Measurements from ENCODE around the gene ANXA2. TPM values are rescaled to one million over a fixed set of nuclear protein-coding genes. Genes with fewer than 3 reads are reported as not detected.
"Not testable (repeated sequence)": the region's sequence is repeated elsewhere in the genome, so short reads cannot be mapped to it uniquely, and the experiment has no call there.

ANXA2 gene
- total RNA-seq, 1 experiment from 2014 or later, result 2,114 TPM

GRCh38 chr15:60411774-60412425 is 14.1 kb upstream of the ANXA2 start:
- POLR2A ChIA-PET (ENCODE audit: unreplicated experiment), result no interaction called here
- intact Hi-C loops (cut with micrococcal nuclease), result no loop called here
- no peak overlapping the region for H3K4me3 ChIP-seq (ENCODE audit: low read length)
- H3K36me3 ChIP-seq (ENCODE audit: low read depth, low read length), result no peaks in the 10 kb centered on the region
- H3K27ac ChIP-seq (ENCODE audit: low read length), result no peak overlapping the region
- H3K9me2 ChIP-seq (replicated peaks; ENCODE audit: low read length), result no peaks in the 10 kb centered on the region
- no peaks in the 10 kb centered on the region for H3K9me3 ChIP-seq (ENCODE audit: low read length)
- TF ChIP-seq, protein P1, sequence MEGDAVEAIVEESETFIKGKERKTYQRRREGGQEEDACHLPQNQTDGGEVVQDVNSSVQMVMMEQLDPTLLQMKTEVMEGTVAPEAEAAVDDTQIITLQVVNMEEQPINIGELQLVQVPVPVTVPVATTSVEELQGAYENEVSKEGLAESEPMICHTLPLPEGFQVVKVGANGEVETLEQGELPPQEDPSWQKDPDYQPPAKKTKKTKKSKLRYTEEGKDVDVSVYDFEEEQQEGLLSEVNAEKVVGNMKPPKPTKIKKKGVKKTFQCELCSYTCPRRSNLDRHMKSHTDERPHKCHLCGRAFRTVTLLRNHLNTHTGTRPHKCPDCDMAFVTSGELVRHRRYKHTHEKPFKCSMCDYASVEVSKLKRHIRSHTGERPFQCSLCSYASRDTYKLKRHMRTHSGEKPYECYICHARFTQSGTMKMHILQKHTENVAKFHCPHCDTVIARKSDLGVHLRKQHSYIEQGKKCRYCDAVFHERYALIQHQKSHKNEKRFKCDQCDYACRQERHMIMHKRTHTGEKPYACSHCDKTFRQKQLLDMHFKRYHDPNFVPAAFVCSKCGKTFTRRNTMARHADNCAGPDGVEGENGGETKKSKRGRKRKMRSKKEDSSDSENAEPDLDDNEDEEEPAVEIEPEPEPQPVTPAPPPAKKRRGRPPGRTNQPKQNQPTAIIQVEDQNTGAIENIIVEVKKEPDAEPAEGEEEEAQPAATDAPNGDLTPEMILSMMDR (conservative IDR thresholded peaks at IDR 0.05; ENCODE audit: low read depth, low read length), result no peak
- TF ChIP-seq EZH2 (IDR thresholded peaks at IDR 0.05; ENCODE audit: low read length, unreplicated experiment), result no peak
- TF ChIP-seq EZH2phosphoT487 (IDR thresholded peaks at IDR 0.05; ENCODE audit: borderline replicate concordance, low read length), result no peak
- peaks cover 43% of the 10 kb centered on the region for H3K4me1 ChIP-seq (ENCODE audit: insufficient read depth, low read length)
- H3K9ac ChIP-seq (ENCODE audit: low read length), result no peak overlapping the region
- H3K27me3 ChIP-seq (ENCODE audit: low read length), result no peaks in the 10 kb centered on the region
- no peaks in the 10 kb centered on the region for H4K20me1 ChIP-seq (ENCODE audit: low read length)
- ATAC-seq (no peak), DNase-seq (no peak)
- H2AFZ ChIP-seq (ENCODE audit: low read length), result no peak overlapping the region
- no peak overlapping the region for H3K4me2 ChIP-seq (ENCODE audit: low read length)
- H3F3A ChIP-seq (ENCODE audit: low read length, unreplicated experiment), result peaks cover 18% of the 10 kb centered on the region
- BruUV-seq (replicated peaks), result no TSS peak
- peaks cover 4% of the 10 kb centered on the region; the same call in 1 of the 2 replicates for H3K79me2 ChIP-seq (ENCODE audit: low read length)
- CTCF ChIA-PET, result no interaction called here

DNA sequence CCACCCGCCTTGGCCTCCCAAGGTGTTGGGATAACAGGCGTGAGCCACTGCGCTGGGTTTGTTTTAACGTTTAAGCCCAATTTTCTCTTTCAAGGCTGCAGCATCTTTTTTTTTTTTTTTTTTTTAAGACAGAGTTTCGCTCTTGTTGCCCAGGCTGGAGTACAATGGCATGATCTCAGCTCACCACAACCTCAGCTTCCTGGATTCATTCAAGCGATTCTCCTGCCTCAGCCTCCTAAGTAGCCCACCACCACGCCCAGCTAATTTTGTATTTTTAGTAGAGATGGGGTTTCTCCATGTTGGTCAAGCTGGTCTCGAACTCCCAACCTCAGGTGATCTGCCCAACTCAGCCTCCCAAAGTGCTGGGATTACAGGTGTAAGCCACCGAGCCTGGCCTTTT is 12.6 kb upstream of the ANXA2 start:
- ATAC-seq; H3K4me2 ChIP-seq (ENCODE audit: low read length); H3K36me3 ChIP-seq (ENCODE audit: low read depth, low read length); H3K9me2 ChIP-seq (replicated peaks; ENCODE audit: low read length); H3K9ac ChIP-seq (ENCODE audit: low read length); intact Hi-C loops (cut with micrococcal nuclease); H3K4me3 ChIP-seq (ENCODE audit: low read length); H4K20me1 ChIP-seq (ENCODE audit: low read length); H3K27me3 ChIP-seq (ENCODE audit: low read length); H3K27ac ChIP-seq (ENCODE audit: low read length); POLR2A ChIA-PET (ENCODE audit: unreplicated experiment); DNase-seq; H3K9me3 ChIP-seq (ENCODE audit: low read length); BruUV-seq (replicated peaks); H2AFZ ChIP-seq (ENCODE audit: low read length); CTCF ChIA-PET: not testable (repeated sequence)
- Histone ChIP-seq H3K4me1 (ENCODE audit: insufficient read depth, low read length) (peaks cover 59% of the 10 kb centered on the region), H3K79me2 (ENCODE audit: low read length) (peaks cover 18% of the 10 kb centered on the region), H3F3A (ENCODE audit: low read length, unreplicated experiment) (peaks cover 18% of the 10 kb centered on the region)

DNA sequence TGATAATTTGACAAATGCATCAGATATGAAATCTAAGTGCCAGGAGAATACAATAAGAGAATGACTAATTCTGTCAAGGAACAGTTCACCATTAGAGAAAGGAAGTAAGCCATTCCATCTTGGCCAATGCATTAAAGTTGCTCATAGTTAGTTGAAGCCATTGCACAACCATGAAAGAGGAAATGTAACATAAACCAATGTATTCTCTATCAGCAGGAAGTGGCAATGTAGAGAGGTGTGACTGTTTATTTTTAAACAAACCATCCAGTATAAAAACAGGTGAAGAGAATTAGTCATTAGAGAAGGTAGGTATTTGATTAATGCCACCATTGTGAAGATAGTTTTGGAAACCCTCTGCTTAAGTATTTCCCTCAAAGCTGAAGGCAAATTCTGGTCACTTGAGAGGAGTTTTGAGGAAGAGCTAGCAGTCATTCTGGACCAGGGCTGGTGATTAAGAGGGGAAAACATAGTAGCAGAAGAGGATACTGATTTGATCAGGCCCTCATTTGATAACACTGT is 10.7 kb upstream of the ANXA2 start:
- Histone ChIP-seq H4K20me1 (ENCODE audit: low read length) (no peaks in the 10 kb centered on the region), H3K36me3 (ENCODE audit: low read depth, low read length) (no peaks in the 10 kb centered on the region), H2AFZ (ENCODE audit: low read length) (no peak overlapping the region), H3K9me2 (replicated peaks; ENCODE audit: low read length) (no peaks in the 10 kb centered on the region), H3K4me3 (ENCODE audit: low read length) (peak overlapping the region; percentile 50; the same call in 1 of the 2 replicates), H3K27ac (ENCODE audit: low read length) (peak overlapping the region; percentile 97), H3K27me3 (ENCODE audit: low read length) (no peaks in the 10 kb centered on the region), H3K9me3 (ENCODE audit: low read length) (no peaks in the 10 kb centered on the region), H3K79me2 (ENCODE audit: low read length) (peaks cover 18% of the 10 kb centered on the region), H3K4me2 (ENCODE audit: low read length) (peak overlapping the region; percentile 77), H3F3A (ENCODE audit: low read length, unreplicated experiment) (peaks cover 14% of the 10 kb centered on the region), H3K9ac (ENCODE audit: low read length) (peak overlapping the region; percentile 77), H3K4me1 (ENCODE audit: insufficient read depth, low read length) (peaks cover 53% of the 10 kb centered on the region)
- BruUV-seq (replicated peaks), result no TSS peak
- ChIA-PET CTCF (no interaction called here), POLR2A (ENCODE audit: unreplicated experiment) (interaction anchor here (0.5 to 0.7 kb wide), 4 partner anchors 10 to 23 kb away, joined by 3 to 4 read pairs (median 3); no protein-coding TSS in a partner anchor)
- intact Hi-C loops (cut with micrococcal nuclease), result loop anchor here (1.0 to 5.0 kb wide), 3 partner anchors 8 to 69 kb away; partner anchors contain the start of gene ICE2
- ATAC-seq (peak; percentile 76), DNase-seq (peak; percentile 94)
- TF ChIP-seq EZH2 (IDR thresholded peaks at IDR 0.05; ENCODE audit: low read length, unreplicated experiment) (no peak), EZH2phosphoT487 (IDR thresholded peaks at IDR 0.05; ENCODE audit: borderline replicate concordance, low read length) (no peak)
- TF ChIP-seq, protein P1 (conservative IDR thresholded peaks at IDR 0.05; ENCODE audit: low read depth, low read length), result no peak
